AG08396 (cell line): ENCODE results near the gene CACNA2D4.
A peak's percentile ranks its signal among the peaks of the same experiment; 100 is the strongest.

ENCODE experiments used
- DNase-seq: peaks from one replicate; pipeline ENCODE4 v3.0.0; 2012; ENCODE audit warnings: low spot score, mixed read lengths

Gene CACNA2D4

DNA sequence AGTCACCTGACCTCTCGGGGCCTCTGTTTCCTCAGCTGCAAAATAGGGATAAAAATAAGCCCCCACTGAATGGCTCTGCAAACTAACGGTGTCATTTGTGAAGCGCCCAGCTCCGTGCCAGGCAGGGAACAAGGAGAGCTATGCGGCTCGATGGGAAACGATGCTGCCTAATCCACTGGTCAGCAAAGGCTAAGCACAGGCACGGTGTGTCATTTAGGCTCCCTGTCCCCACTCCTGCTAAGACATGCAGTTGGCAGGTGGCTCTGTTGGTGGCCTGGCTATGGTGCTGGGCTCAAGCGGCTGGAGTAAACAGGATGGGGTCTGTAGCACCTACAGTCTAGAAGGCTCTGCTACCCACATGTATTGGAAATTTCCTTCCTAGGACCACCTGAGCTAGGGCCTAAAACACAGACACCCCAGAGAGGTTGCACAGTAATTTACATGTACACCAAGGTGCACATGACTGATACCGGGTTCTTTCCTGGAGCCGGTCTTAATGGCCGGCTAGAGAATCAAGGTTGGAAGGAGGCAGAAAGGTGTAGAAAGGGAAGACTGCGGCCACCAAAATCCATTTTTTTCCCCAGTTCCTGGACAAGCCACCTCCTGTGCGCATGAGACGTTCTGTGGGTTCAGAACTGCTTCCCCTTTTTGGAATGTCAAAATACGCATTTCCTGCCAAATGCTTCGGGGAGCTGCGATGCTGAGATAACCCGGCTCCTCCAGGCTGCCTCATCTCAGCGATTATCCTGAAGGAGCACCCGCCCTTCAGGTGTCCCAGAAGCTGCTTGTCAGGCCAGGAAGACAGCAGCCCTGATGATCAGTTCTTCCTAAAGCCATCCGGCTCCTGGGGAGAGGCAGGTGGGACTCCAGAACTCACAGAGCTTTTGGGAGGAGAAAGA is 1.0 kb downstream of the CACNA2D4 start:
- peak; percentile 4 for DNase-seq

DNA sequence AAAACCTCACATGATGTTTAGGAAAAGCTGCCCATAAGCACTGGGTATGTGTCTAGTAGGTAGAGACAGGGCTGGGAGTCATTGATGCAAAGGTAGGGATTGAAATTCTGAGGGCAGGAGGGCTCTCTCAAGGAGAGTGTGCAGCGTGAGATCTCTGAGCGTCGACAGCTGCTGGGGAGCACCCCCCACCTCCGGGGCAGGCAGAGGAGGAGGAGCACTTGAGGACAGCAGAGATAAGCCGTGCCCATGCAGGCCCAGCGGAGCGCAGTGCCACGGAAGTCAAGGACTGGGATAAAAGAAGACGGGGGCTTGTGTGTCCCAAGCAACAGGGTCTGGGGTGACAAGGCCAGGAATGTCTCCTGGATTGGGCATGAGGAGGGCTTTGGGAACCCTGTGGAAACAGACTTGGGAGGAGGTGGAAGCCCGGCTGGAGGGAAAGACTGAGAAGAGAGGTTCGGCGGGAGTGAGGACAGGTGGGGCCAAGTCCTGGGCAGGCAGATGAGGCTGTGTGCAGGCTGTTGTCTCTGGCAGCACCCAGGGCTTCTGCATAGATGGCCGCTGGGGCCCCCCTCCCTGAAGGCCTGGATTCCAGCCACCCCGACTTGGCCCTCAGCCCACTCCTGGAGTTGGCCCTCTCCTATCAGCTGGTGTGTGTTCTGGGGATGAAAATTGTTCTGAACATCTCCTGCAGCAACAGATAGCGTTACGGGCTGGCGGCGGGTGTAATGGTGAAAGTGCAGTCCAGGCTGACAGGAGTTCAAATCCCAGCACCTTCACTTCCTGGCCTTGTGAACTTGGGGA is 1.9 kb downstream of the CACNA2D4 start:
- DNase-seq, result peak; percentile 6

DNA sequence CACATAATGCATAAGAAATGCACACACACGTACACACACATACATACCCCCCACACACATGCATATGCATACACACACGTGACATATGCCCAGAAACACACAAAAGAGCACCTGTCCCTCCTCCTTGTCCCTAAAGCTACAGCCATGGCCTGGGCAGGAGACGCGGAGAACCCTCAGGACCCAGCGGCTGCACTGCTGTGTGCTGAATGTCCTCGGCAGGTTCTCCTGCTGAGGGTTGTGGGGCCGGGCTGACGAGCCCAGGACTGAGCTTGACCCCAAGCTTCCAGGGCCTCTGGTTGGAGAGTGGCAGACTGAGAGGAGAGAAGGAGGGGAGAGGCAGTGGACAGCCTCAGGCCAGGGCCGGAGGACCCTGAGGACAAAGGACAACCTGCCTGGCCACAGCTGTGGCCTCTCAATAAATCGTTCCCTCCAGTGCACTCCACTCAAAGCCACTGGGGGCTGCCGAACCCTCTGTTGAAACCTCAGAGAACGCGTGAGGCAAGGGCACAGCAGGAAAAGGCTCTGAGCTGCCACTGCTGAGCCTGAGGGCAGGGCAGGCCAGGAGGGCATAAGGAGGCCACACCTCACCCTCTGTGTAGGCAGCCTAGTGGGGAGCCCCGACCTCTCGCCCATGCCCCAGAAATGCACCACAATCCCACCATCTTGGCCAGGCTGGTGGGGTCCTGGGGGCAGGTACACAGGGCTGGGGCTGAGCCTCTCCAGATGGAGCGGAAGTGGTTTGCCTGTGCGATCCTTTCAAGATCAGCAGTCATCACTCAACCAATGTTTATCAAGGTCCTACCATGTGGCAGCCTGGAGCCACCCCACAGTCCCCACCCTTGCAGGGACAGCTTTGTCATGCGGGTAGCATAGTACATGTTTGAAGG is 3.1 kb downstream of the CACNA2D4 start:
- peak; percentile 3 for DNase-seq

DNA sequence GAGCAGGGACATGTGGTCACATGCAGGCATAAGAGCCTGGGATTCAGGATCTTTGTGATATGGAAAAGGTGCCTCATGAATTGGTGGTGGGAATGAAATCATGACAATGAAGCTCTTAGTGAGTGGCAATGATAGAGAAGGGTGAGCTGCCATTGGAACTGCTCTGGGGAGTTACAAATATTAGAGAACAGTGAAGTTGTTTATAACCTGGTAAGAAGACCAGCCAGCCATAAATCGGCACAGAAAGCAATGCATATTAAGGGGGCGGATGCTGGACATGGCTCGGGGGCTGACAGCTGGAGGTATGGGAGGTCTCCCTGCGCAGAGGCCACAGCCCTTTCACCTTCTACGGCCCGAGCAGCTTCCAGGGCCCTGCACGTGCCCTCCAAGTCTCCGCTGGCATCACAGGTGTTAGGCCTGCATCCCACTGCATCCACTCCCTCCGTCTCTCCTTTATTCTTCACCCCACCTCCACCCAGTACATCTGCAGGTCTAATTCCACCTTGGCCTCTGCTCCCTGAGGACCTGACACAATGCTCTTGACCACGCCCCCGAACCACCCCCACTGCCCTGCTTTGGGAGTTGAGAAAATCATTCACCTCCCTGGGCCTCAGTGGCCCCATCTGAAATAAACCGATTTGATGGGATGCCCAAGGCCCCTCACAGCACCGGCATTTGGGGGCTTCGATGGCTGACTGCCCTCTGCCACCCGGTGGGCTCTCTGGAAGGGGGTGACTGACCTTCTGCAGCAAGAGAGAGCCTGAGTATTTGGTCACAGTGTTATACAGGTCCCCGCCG is 4.1 kb downstream of the CACNA2D4 start:
- DNase-seq, result peak; percentile 2

DNA sequence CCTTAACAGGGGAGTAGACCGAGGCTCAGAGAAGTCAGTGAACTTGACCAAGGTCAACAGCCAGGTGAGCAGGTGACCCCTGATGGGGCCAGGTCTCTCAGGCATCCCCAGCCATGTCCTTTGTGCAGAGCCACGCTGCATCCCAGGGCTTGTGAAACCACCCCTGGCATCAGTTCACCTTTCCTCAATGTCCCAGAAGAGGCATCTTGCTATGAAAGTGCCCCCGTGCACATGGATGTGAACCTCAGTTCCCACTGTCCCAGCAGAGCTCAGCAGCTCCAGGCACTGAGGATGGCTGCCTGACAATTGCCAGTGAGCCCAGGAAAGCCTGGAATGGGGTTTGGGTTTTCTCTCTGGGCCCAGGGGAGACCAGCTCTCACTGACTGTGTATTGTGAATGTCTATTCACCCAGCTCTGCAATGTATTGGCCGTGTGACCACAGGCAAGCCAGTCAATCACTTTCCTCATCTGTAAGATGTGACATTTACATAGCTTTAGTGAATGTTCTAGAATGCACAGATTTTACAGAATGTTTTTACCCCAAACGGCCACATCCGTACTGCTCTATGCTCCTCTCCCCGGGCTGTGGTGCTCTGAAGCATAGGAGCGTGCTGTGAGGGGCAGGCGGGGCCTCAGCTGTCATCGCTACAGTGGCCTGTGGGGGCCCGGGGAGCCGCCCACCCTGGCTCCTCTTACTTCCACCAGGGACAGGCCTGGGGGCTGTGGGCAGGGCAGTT is 4.9 kb downstream of the CACNA2D4 start:
- peak; percentile 3 for DNase-seq

DNA sequence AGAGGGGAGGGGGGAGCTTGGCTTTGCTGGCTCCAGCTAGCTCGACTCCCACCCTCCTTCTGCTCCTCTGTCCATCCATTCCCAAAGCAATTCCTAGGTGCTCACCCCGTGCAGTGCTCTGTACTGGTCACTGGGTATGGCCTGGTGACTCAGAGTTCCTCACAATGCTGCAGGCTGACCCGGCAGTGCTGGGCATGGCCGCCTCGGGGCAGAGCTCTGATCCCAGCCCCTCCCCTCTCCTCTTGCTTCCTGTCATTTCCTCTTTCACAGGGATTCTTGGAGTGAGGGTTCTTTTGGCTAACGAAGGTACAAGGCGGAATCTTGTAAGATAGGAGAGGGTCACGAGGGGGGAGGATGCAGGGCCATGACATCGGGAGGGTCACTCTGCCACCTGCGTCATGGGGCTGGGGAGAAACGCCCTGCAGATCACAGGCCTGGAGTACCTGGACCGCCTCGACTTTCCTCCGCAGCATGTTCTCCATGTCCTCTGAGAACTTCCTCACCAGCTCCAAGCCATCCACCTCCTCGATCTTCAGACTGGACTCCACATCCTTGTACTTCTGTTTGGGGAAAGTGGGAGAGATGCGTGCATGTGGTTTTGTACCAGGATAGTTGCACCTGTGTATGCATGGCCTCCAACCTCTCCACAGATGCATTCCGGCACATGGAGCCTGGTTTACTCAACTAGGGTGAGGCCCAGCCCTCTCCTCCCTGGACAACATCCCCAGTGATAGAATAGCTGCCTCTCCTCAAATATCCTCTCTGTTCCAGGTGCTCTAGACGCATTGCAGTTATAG is 5.7 kb downstream of the CACNA2D4 start:
- peak; percentile 68 for DNase-seq

DNA sequence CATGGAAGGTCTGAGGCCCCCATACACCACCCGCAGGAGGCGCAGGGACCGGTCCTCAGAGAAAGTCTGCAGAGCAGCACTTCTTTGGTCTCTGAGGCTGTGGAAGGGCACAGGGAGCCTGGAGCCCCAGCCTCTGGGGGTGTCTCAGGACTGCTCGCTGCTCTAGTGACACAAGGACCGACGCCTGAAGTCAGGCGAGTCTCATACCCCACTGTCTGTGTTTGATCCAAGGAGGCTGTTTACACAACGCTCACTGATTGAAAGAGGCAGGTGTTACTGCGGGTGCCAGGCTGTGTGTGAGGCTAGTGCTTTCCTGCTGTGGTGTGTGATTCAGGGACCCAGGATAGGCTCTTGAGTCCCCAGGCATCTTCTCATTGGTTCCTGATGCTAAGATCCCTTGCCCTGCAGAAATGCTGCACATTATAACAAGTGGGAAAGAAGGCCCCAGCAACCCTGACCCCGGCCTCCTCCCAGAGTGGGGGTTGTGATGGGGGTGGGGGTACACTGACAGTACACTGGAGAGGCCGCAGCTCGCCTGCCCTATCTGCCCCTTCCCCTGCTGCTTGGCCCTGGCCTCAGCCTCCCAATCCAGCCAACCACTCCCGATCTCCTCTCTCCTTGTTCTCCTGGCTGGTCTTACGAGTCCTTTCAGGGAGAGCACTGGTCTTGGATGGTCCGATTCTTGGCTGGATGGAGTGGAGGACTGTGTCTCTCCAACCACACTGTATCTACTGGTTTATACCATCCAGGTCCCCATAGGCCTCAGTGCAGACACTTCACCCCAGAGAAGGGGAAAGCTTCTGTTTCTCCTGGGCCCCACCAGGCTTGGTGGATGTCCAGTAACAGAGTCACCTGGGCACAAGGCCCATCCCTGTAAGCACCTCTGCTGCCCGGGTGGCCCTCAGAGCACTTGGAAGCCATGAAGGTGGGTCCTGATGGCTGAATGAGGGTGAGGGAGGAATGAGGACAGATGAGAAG is 6.6 kb downstream of the CACNA2D4 start:
- peak; percentile 5 for DNase-seq

DNA sequence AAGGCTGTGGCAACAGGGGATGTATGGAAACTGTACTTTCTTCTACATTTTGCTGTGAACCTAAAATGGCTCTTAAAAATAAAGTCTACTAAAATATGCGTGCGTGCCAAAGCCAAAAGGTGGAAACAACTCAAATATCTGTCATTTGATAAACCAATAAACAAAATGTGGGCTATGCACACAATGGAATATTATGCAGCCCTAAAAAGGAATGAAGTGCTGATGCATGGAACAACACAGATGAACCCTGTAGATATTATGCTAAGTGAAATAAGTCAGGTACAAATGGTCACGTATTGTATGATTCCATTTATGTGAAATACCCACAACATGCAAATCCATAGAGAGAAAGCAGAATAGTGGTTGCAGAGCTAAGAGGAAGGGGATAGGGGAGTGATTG is 8.0 kb downstream of the CACNA2D4 start:
- no peak for DNase-seq

DNA sequence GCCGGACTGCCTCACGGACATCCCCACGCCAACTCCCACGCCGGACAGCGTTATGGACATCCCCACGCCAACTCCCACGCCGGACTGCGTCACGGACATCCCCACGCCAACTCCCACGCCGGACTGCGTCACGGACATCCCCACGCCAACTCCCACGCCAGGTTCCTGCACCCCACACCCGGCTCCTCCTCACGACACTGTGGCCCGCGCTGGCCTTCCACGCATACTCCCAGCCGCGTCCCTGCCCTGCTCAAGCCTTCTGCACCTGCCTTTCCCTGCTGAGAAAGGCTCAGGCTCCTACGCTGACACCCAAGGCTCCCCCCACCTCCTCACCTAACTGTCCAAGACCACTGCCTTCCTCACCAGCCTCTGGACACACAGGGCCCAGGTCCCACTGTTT is 9.7 kb downstream of the CACNA2D4 start:
- peak; percentile 5 for DNase-seq

DNA sequence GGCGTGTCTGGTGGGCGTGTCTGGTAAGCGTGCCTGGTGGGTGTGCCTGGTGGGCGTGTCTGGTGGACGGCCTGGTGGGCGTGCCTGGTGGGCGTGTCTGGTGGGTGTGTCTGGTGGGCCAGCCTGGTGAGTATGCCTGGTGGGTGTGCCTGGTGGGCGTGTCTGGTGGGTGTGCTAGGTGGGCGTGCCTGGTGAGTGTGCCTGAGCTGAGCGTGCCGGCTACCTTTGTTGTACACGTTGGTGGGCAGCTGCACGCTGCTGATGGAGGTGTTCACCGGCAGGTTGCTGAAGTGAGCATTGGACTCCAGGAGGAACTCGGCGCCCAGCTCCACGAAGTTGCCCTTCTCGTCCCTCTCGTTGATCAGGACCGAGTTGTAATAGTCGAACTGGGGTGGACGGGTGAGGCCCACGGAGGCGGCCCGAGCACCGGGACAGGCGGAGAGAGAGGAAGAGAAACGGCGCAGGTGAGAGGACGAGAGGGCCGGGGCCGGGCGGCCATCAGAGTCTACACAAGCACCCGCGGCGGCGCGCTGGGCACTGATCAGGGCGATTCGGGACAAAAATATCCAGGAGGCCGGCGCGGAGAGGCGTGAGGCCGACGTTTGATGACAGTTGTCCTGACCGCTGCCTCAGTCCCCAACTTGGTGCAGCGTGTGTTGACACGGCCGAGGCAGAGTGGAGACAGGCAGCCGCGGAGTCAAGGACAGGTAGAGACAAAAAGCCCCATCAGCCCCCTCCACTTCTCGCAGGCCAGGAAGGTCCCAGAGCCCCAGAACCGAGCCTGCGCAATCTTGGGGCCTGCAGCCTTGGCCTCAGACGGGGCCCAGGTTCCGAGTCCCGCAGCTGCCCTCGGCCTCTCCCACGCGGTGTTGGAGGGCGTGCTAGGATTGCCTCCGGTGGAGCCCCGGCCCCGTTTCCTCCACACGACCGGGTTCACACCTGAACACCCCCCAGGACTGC is 10.5 kb downstream of the CACNA2D4 start:
- DNase-seq, result peak; percentile 29

DNA sequence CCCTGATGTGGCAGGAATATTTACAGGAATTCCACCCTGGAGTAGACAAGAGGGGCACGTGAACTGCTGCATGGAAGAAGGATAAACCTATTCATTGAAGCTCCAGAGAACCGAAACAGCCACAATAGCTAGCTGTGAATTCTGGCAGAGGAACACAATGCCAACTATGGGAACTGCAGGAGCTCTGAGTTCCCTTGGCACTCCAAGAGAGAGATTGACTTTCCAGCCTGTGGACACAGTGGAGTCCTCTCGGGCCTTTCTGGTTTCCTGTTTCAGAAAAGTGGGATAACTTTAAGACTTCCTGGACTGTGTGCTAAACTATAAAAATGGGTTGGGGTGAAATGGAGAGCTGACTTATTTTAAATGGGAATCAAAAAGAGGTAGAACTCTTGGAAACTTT is 11.9 kb downstream of the CACNA2D4 start:
- DNase-seq, result no peak

DNA sequence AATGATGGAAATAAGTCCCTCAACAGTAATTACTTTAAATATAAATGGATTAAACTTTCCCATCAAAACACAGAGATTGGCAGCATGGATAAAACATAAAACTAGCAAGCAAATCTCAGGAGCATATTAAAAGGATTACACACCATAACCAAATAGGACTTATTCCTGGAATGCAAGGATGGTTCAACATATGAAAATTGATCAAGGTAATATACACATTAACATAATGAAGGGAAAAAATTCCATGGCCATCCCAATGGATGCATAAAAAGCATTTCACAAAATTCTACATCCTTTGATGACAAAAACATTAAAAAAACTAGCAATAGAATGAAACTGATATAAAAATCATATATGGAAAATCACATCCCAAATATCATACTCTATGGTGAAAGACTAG is 13.6 kb downstream of the CACNA2D4 start:
- no peak for DNase-seq

DNA sequence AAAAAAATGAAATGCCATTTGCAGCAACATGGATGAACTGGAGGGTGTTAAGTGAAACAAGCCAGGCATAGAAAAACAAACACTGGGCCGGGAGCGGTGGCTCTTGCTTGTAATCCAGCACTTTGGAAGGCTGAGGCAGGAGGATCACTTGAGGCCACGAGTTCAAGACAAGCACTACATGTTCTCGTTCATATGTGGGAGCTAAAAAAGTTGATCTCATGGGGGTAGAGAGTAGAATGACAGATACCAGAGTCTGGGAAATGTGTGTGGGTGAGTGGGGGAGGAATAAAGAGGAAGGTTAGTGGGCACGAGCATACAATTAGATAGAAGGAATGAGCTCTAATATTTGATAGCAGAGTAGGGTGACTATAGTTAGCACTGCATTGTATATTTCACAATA is 21.5 kb downstream of the CACNA2D4 start:
- DNase-seq, result no peak

DNA sequence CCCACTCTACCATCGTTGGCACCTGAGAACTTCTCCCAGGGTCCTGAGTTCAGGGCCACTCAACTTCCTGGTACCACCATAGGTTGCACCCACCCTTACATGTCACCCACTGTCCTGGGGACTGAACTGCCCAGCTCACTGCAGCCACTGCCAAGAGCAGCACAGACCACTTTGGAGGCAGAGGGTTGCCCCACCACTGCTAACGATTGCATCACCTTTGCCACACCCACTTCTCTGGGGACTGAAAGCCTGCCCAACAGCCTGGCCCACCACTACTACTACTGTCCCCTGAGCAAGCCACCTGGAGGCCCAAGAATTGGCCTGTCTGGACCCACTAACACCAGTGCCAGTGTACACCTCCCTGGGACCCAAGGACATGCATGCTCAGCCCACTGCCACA is 27.6 kb downstream of the CACNA2D4 start:
- DNase-seq, result peak; percentile 1

DNA sequence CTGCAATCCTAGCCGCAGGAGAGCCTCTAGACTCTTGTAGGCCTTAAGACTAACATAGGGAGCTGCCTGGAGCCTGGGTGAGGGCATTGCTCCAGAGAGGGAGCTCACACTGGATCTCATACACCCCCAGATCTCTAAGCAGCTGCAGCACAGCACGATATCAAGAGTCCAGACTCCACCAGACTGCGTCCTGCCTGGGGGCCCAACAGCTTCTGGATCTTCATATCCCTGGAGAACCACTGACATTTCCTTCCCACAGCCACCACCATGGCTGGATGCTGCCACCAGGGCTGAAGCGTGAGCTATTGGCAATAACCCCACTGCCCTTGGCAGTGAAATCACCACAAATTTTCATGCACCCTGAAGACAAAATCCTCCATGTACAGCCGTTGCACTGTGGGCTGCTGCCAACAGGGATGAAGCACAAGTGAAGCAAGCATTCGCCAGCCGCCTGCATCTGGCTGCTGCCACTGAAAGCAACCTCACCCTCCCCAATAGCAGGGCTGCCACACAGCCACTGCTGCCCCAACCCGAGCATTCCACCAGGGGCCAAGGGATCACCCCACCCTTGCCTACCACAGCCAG is 28.2 kb downstream of the CACNA2D4 start:
- peak; percentile 1 for DNase-seq

DNA sequence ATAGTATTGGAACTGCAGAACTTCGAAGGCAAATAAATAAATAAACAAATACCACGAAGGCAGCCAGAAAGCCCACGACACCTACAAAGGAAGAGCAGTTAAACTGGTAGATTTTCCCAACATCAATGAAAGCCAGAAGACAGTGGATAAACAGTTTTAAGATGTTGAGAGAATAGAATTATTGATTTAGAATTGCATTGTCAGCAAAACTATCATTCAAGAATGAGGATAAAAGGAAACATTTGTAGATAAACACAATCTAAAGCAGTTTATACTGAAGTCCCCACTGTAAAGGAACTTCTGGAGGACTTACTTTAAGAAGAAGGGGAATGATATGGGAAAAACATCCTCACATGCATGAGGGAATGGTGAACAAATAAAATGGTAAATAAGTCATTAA is 29.5 kb downstream of the CACNA2D4 start:
- no peak for DNase-seq
